OCI-LY1 (cell line): Measurements from ENCODE around the gene GNAO1.

ENCODE experiments used
- H2AFZ ChIP-seq: fragments of 200-600 bp; sonication (generic), shearing (Covaris generic); 2 replicates; pipeline ENCODE4 v1.6.0; 2014; ENCODE audit warnings: antibody characterized with exemption, mild to moderate bottlenecking, low read length
- H3F3A ChIP-seq: fragments of 200-600 bp; sonication (generic), shearing (Covaris generic); 2 replicates; pipeline ENCODE4 v1.6.0; 2014; ENCODE audit warnings: mild to moderate bottlenecking, antibody characterized with exemption, low read length, moderate library complexity; ENCODE audit not compliant: insufficient read depth
- H3K27ac ChIP-seq: fragments of 200-600 bp; sonication (generic); 2 replicates; pipeline ENCODE4 v1.5.1; 2014; ENCODE audit warnings: low read length, mixed run types, mild to moderate bottlenecking, low read depth; ENCODE audit not compliant: poor library complexity, severe bottlenecking
- H3K27me3 ChIP-seq: fragments of 200-600 bp; sonication (generic); 2 replicates; pipeline ENCODE4 v1.6.0; 2014; ENCODE audit warnings: antibody characterized with exemption, mild to moderate bottlenecking, low read length, moderate library complexity; ENCODE audit not compliant: insufficient read depth
- H3K36me3 ChIP-seq: fragments of 200-600 bp; sonication (generic); 2 replicates; pipeline ENCODE4 v1.6.1; 2014; ENCODE audit warnings: mild to moderate bottlenecking, antibody characterized with exemption, low read length, moderate library complexity, mixed read lengths; ENCODE audit not compliant: insufficient read depth
- H3K4me1 ChIP-seq: fragments of 200-600 bp; sonication (generic); 2 replicates; pipeline ENCODE4 v1.5.1; 2014; ENCODE audit warnings: mild to moderate bottlenecking, low read length, moderate library complexity; ENCODE audit not compliant: insufficient read depth, severe bottlenecking
- H3K4me2 ChIP-seq: fragments of 200-600 bp; sonication (generic), shearing (Covaris generic); 2 replicates; pipeline ENCODE4 v1.6.1; 2014; ENCODE audit warnings: low read length
- H3K4me3 ChIP-seq: fragments of 200-600 bp; sonication (generic); 2 replicates; pipeline ENCODE4 v1.5.1; 2014; ENCODE audit warnings: low read length, low read depth, mild to moderate bottlenecking, mixed read lengths; ENCODE audit not compliant: poor library complexity, severe bottlenecking
- H3K79me2 ChIP-seq: fragments of 200-600 bp; shearing (Covaris generic); 2 replicates; pipeline ENCODE4 v1.6.1; 2016; ENCODE audit warnings: mixed run types, low read length, mixed read lengths; ENCODE audit not compliant: insufficient read depth
- H3K9ac ChIP-seq: fragments of 200-600 bp; sonication (generic), shearing (Covaris generic); 2 replicates; pipeline ENCODE4 v1.6.1; 2014; ENCODE audit warnings: mild to moderate bottlenecking, low read length, mixed read lengths
- H3K9me2 ChIP-seq: fragments of 200-600 bp; sonication (generic), shearing (Covaris generic); 2 replicates; pipeline ENCODE4 v1.6.1; 2014; ENCODE audit warnings: low read depth, mild to moderate bottlenecking, low read length, mixed read lengths
- H3K9me3 ChIP-seq: fragments of 200-600 bp; shearing (Covaris generic); 2 replicates; pipeline ENCODE4 v1.6.1; 2014; ENCODE audit warnings: low read length, mixed read lengths
- H4K20me1 ChIP-seq: fragments of 200-600 bp; sonication (generic), shearing (Covaris generic); 2 replicates; pipeline ENCODE4 v1.6.0; 2016; ENCODE audit warnings: mild to moderate bottlenecking, low read length; ENCODE audit not compliant: insufficient read depth
- CTCF ChIP-seq: fragments of 200-600 bp; sonication (generic), shearing (Covaris generic); IDR thresholded peaks from 2 replicates; pipeline ENCODE4 v1.5.1; 2017; ENCODE audit warnings: mild to moderate bottlenecking, antibody characterized with exemption, low read length, moderate library complexity, mixed read lengths
- EZH2 ChIP-seq: fragments of 200-600 bp; sonication (generic), shearing (Covaris generic); IDR thresholded peaks from 2 replicates; pipeline ENCODE4 v1.8.0; 2017; ENCODE audit warnings: borderline replicate concordance, mixed run types, mild to moderate bottlenecking, antibody characterized with exemption, low read length, moderate library complexity, mixed read lengths

The GNAO1 gene

DNA sequence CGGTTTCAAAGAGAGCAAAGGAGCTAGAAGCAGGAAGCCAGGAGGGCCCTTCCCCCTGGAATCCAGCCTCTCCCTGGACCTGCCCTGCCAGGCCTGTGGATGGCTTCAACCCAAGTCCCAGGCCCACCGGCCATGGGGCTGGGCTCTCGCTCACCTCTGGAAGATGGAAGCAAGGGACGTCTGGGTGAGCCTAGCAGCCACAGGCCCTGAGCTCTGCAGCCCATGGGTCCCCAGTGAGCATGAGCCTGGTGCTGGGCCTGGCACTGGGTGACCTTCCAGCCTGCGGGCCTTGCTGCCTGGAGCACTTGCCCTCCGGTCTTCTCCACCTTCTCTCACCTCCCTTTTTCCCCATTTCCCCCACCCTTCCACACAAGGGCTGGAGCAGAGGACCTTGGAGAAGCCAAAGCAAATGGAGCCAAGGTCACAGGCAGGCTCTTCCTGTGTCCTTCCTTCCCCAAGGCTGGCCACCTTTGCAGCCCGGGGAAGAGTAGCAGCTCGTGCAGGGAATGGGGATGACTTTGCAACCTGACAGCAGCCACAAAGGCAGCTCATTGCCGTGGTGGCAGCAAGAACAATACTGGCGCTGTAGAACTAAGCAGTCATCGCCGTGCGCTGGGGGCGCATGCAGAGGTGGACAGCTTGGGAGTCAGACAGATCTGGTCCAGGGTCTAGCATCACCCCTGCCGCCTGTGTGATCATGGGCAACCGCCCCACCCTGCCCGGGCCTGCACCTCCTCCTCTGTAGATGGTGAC lies 147.5 kb downstream of the GNAO1 start:
- no peak overlapping the region for H3K27ac ChIP-seq
- H3F3A ChIP-seq = no peaks in the 10 kb centered on the region
- H3K27me3 ChIP-seq = no peaks in the 10 kb centered on the region; the same call in 1 of the 2 replicates
- no peaks in the 10 kb centered on the region for H3K9me3 ChIP-seq
- no peaks in the 10 kb centered on the region for H3K36me3 ChIP-seq
- H3K4me1 ChIP-seq = peaks cover 14% of the 10 kb centered on the region
- H4K20me1 ChIP-seq = no peaks in the 10 kb centered on the region
- no peak overlapping the region for H3K4me3 ChIP-seq
- no peaks in the 10 kb centered on the region for H3K9me2 ChIP-seq
- no peaks in the 10 kb centered on the region for H3K79me2 ChIP-seq
- TF ChIP-seq CTCF (no peak), EZH2 (no peak)
- H3K4me2 ChIP-seq = no peak overlapping the region
- H3K9ac ChIP-seq = no peak overlapping the region
- H2AFZ ChIP-seq = no peak overlapping the region

- H3K27me3 ChIP-seq = no peaks in the 10 kb centered on the region
- no peaks in the 10 kb centered on the region for H3K9me2 ChIP-seq
- no peak overlapping the region for H3K4me3 ChIP-seq
- TF ChIP-seq EZH2 (no peak), CTCF (no peak)
- H3K9me3 ChIP-seq = no peaks in the 10 kb centered on the region
- H3K4me2 ChIP-seq = no peak overlapping the region
- no peaks in the 10 kb centered on the region for H3K79me2 ChIP-seq
- H3K36me3 ChIP-seq = no peaks in the 10 kb centered on the region
- H3K9ac ChIP-seq = no peak overlapping the region
- H4K20me1 ChIP-seq = no peaks in the 10 kb centered on the region
- H3K27ac ChIP-seq = no peak overlapping the region
- H2AFZ ChIP-seq = no peak overlapping the region
- peaks cover 14% of the 10 kb centered on the region for H3K4me1 ChIP-seq
- H3F3A ChIP-seq = no peaks in the 10 kb centered on the region
These were observed 148.3 kb downstream of the GNAO1 start for GRCh38 chr16:56339431-56340195.

- no peak for TF ChIP-seq CTCF
- TF ChIP-seq EZH2 = no peak
- Histone ChIP-seq H3K9me3 (no peaks in the 10 kb centered on the region), H4K20me1 (no peaks in the 10 kb centered on the region), H3K9me2 (no peaks in the 10 kb centered on the region), H3K27me3 (no peaks in the 10 kb centered on the region), H3K27ac (no peak overlapping the region), H3K9ac (no peak overlapping the region), H3F3A (no peaks in the 10 kb centered on the region), H3K4me2 (no peak overlapping the region), H3K36me3 (no peaks in the 10 kb centered on the region), H3K4me1 (peaks cover 14% of the 10 kb centered on the region), H3K4me3 (no peak overlapping the region), H2AFZ (no peak overlapping the region), H3K79me2 (no peaks in the 10 kb centered on the region)
These were observed 149.1 kb downstream of the GNAO1 start for GRCh38 chr16:56340416-56340815.
